ENCODE data around the gene SLC4A1AP. TPM values are rescaled to one million over a fixed set of nuclear protein-coding genes. Genes with fewer than 3 reads are reported as not detected.

Gene SLC4A1AP
- total and polyA plus RNA-seq, 2 of the 13 experiments (the other 11 are each of a cell fraction or from before 2014, with no cell fraction given) = 15.3 to 44.6 TPM

GRCh38 chr2:27652790-27653189 is 10.9 kb upstream of the SLC4A1AP start:
- H3K36me3 ChIP-seq (replicated peaks in 1 of 2; ENCODE audit: control insufficient read depth in 1 of 2, insufficient read depth in 2 of 2, low read length in 2 of 2) = peaks cover 39 to 92% of the 10 kb centered on the region in 2 experiments
- no peak for ATAC-seq
- in situ Hi-C loops (cut with HindIII; ENCODE audit: extremely low pct_ligation_motif_present, low pct_unique_long_range_greater_than_20kb) = no loop called here

GRCh38 chr2:27653397-27653796 is 10.3 kb upstream of the SLC4A1AP start:
- intact Hi-C loops (cut with micrococcal nuclease; ENCODE audit: unreplicated experiment) (no loop called here), in situ Hi-C loops (cut with HindIII; ENCODE audit: extremely low pct_ligation_motif_present, low pct_unique_long_range_greater_than_20kb) (no loop called here)
- ATAC-seq = no peak; the same call in 2 of the 3 replicates
- H3K79me2 ChIP-seq (ENCODE audit: insufficient read depth, low read length) = no peaks in the 10 kb centered on the region
- no peak for FAIRE-seq
- H3K4me2 ChIP-seq (ENCODE audit: low read depth, low read length) = no peak overlapping the region
- POLR2A ChIA-PET = interaction anchor here (1.4 to 1.6 kb wide), 2 partner anchors 10 to 28 kb away, joined by 4 to 5 read pairs; partner anchors contain the start of genes SLC4A1AP and SUPT7L
- DNase-seq (ENCODE audit: low spot score) = no peak
- no peaks in the 10 kb centered on the region for H3K27me3 ChIP-seq (ENCODE audit: control insufficient read depth in 1 of 2, insufficient read depth in 2 of 2, low read length in 2 of 2)
- no peak overlapping the region for H3K27ac ChIP-seq (ENCODE audit: extremely low read length, insufficient read depth, low read length)
- peaks cover 35 to 88% of the 10 kb centered on the region in 2 experiments for H3K36me3 ChIP-seq (replicated peaks in 1 of 2; ENCODE audit: control insufficient read depth in 1 of 2, insufficient read depth in 2 of 2, low read length in 2 of 2)
- H4K20me1 ChIP-seq (ENCODE audit: insufficient read depth, low read length) = no peaks in the 10 kb centered on the region
- no peak overlapping the region for H2AFZ ChIP-seq (ENCODE audit: low read length)
- no peaks in the 10 kb centered on the region for H3K9me3 ChIP-seq (ENCODE audit: low read length)
- H3K4me3 ChIP-seq (replicated peaks in 1 of 3; ENCODE audit: insufficient read depth in 1 of 3, low read depth in 2 of 3, low read length in 3 of 3) = no peak overlapping the region
- WGBS (ENCODE audit: low lambda C conversion rate) = 98% methylated on average over 2 of the region's 2 CpGs
- H3K9ac ChIP-seq (ENCODE audit: insufficient read depth, low read depth, low read length) = no peak overlapping the region
- no peaks in the 10 kb centered on the region for H3K4me1 ChIP-seq (ENCODE audit: insufficient read depth, low read length)
- no TSS peak for BruUV-seq (replicated peaks)
- CTCF ChIA-PET (ENCODE audit: low intra/inter-chr PET ratio, low total read pairs) = no interaction called here
- TF ChIP-seq ZNF841 (CRISPR knock-in tag; IDR thresholded peaks at IDR 0.05; ENCODE audit: borderline replicate concordance) = no peak
- no peak for TF ChIP-seq HNRNPK (IDR thresholded peaks at IDR 0.05; ENCODE audit: low read depth, low read length, poor library complexity, severe bottlenecking)
- TF ChIP-seq CHD2 (IDR thresholded peaks at IDR 0.05; ENCODE audit: low read depth, low read length) = no peak
- no peak for TF ChIP-seq MIER3 (CRISPR knock-in tag; IDR thresholded peaks at IDR 0.05; ENCODE audit: borderline replicate concordance)
- TF ChIP-seq ZNF18 (CRISPR knock-in tag; IDR thresholded peaks at IDR 0.05; ENCODE audit: insufficient replicate concordance) = no peak
- no peak for TF ChIP-seq CSRNP2 (CRISPR knock-in tag; conservative IDR thresholded peaks at IDR 0.05; ENCODE audit: low read depth)
- no peak for TF ChIP-seq KLF15 (CRISPR knock-in tag; IDR thresholded peaks at IDR 0.05; ENCODE audit: borderline replicate concordance)
- no peak for TF ChIP-seq MZF1 (CRISPR knock-in tag; IDR thresholded peaks at IDR 0.05; ENCODE audit: borderline replicate concordance)
- no peak for TF ChIP-seq NRL (CRISPR knock-in tag; IDR thresholded peaks at IDR 0.05; ENCODE audit: borderline replicate concordance)

More at GRCh38 chr2:27652790-27653189, 10.9 kb upstream of the SLC4A1AP start:
- no peaks in the 10 kb centered on the region for H3K79me2 ChIP-seq (ENCODE audit: insufficient read depth, low read length)
- no peak overlapping the region for H3K9ac ChIP-seq (ENCODE audit: insufficient read depth, low read depth, low read length)
- H3K4me1 ChIP-seq (ENCODE audit: insufficient read depth, low read length) = no peaks in the 10 kb centered on the region
- no peak overlapping the region for H2AFZ ChIP-seq (ENCODE audit: low read length)
- no peak overlapping the region for H3K4me3 ChIP-seq (replicated peaks in 1 of 3; ENCODE audit: insufficient read depth in 1 of 3, low read depth in 2 of 3, low read length in 3 of 3)
- CTCF ChIA-PET (ENCODE audit: low intra/inter-chr PET ratio, low total read pairs) = no interaction called here
- H3K27me3 ChIP-seq (ENCODE audit: control insufficient read depth in 1 of 2, insufficient read depth in 2 of 2, low read length in 2 of 2) = no peaks in the 10 kb centered on the region
- intact Hi-C loops (cut with micrococcal nuclease; ENCODE audit: unreplicated experiment) = no loop called here
- no TSS peak for BruUV-seq (replicated peaks)
- H3K27ac ChIP-seq (ENCODE audit: extremely low read length, insufficient read depth, low read length) = no peak overlapping the region
- no peak for DNase-seq (ENCODE audit: low spot score)
- H4K20me1 ChIP-seq (ENCODE audit: insufficient read depth, low read length) = no peaks in the 10 kb centered on the region
- FAIRE-seq = no peak
- no peak overlapping the region for H3K4me2 ChIP-seq (ENCODE audit: low read depth, low read length)
- 91% methylated on average over 1 of the region's 1 CpG for WGBS (ENCODE audit: low lambda C conversion rate)
- TF ChIP-seq U2AF1 (optimal IDR thresholded peaks at IDR 0.05; ENCODE audit: low read depth, low read length) = no peak
- TF ChIP-seq NR0B2 (CRISPR knock-in tag; IDR thresholded peaks at IDR 0.05) = no peak
- TF ChIP-seq SNAPC5 (CRISPR knock-in tag; IDR thresholded peaks at IDR 0.05; ENCODE audit: borderline replicate concordance) = no peak
- no peak for TF ChIP-seq YEATS2 (CRISPR knock-in tag; IDR thresholded peaks at IDR 0.05; ENCODE audit: borderline replicate concordance)
- no peak for TF ChIP-seq DPF2 (CRISPR knock-in tag; IDR thresholded peaks at IDR 0.05; ENCODE audit: borderline replicate concordance, low read depth)
- no peak for TF ChIP-seq NR2F2 (IDR thresholded peaks at IDR 0.05; ENCODE audit: borderline replicate concordance, low read depth)
- no peak for TF ChIP-seq ZNF883 (CRISPR knock-in tag; IDR thresholded peaks at IDR 0.05; ENCODE audit: not compliant biosample characterization)
- TF ChIP-seq ZNF747 (CRISPR knock-in tag; IDR thresholded peaks at IDR 0.05; ENCODE audit: borderline replicate concordance) = no peak
- POLR2A ChIA-PET = interaction anchor here (1.4 to 1.6 kb wide), 2 partner anchors 11 to 29 kb away, joined by 4 to 5 read pairs; partner anchors contain the start of genes SLC4A1AP and SUPT7L
- H3K9me3 ChIP-seq (ENCODE audit: low read length) = no peaks in the 10 kb centered on the region

Measured in HepG2 (cell line).